OCI-LY7 (cell line): Measurements from ENCODE around the gene FBXW12.

ENCODE experiments used
- CTCF ChIP-seq: fragments of 200-600 bp; sonication (generic); conservative IDR thresholded peaks from 2 replicates; pipeline ENCODE4 v1.5.1; 2014; ENCODE audit warnings: mild to moderate bottlenecking, antibody characterized with exemption, low read length, moderate library complexity, mixed read lengths
- EZH2phosphoT487 ChIP-seq: fragments of 200-600 bp; sonication (generic); IDR thresholded peaks from 2 replicates; pipeline ENCODE4 v1.6.1; 2018; ENCODE audit warnings: low read depth, borderline replicate concordance, mild to moderate bottlenecking, mixed run types, antibody characterized with exemption, low read length, moderate library complexity, mixed read lengths

- TF ChIP-seq EZH2phosphoT487 (no peak), CTCF (peak; percentile 100)
Measured at GRCh38 chr3:48435774-48436476, 63.9 kb downstream of the FBXW12 start.
